UCSD-AML1 (cell line): ENCODE results near the gene PAQR7.

ENCODE experiments used
- DNase-seq: peaks from one replicate; lab custom pipeline; 2025; ENCODE audit not compliant: unreplicated experiment; lab: John Stamatoyannopoulos, UW

PAQR7 gene

DNA sequence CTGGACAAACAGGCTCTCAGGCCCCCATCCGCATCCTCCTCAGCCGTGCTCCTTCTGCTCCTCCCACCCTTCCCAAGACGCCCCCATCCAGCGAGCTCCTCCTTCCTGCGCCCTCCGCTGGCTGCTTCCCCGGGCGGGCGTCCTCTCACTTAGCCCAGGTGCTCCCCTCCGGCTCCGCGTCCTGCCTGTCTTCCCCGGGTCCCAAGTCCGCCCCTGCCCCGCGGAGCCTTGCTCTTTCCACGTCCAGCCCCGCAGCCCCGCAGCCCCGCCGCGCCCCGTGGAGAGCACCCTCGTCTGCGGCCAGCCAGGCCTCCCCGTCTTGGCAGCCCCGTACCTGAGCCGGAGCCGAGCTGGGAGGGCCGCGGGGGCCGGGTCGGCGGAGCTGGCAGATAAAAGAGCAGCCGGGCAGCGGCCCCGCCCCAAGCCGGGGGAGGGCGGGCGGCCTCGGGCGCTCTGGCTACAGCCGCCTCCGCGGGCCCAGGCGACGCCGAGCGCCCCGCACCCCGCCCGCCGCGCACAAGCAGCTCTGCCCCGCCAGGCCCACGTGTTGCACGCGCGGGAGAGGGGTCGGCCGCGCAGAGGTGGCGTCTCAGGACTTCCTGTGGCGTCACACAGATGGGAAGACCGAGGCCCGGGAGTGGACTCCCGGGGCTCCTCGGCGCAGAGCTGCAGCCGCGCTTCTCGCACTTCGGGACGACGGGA is at the start of gene PAQR7:
Gene PAQR7, minus strand, starts transcription at position 555 of the 702 bp plus-strand sequence. CDS start 11,869 bp downstream, outside the sequence.
- DNase-seq = peak; percentile 63

GRCh38 chr1:25924454-25924853 is 48.9 kb upstream of the PAQR7 start:
- DNase-seq = no peak

DNA sequence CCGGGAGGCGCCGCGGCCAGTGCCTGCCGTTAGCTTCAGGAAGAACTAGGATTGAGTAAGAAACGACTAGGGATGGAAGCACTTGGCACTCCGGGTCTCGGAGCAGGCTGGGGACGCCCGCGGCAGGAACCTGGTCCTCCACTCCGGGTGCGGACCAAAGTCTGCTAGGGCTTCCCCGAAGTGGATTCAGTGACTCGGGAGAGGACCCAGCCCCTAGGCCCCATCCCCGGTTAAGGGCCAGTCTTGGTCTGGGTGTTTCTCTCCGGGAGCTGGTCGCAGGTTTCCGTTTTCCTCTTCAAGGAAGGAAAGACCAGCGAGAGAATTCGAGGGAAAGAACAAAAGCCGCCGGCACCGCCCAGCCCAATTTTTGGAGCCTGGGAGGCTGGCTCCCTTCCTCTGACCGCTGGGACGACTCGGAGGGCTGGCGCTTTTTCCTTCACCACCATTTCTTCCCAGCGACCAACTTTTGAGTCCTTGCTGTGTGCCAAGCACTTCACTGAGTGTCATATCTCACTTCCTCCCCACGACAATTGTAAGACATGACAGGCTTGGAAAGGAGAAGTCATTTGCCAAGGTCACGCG is 47.6 kb upstream of the PAQR7 start:
- DNase-seq = peak; percentile 50

DNA sequence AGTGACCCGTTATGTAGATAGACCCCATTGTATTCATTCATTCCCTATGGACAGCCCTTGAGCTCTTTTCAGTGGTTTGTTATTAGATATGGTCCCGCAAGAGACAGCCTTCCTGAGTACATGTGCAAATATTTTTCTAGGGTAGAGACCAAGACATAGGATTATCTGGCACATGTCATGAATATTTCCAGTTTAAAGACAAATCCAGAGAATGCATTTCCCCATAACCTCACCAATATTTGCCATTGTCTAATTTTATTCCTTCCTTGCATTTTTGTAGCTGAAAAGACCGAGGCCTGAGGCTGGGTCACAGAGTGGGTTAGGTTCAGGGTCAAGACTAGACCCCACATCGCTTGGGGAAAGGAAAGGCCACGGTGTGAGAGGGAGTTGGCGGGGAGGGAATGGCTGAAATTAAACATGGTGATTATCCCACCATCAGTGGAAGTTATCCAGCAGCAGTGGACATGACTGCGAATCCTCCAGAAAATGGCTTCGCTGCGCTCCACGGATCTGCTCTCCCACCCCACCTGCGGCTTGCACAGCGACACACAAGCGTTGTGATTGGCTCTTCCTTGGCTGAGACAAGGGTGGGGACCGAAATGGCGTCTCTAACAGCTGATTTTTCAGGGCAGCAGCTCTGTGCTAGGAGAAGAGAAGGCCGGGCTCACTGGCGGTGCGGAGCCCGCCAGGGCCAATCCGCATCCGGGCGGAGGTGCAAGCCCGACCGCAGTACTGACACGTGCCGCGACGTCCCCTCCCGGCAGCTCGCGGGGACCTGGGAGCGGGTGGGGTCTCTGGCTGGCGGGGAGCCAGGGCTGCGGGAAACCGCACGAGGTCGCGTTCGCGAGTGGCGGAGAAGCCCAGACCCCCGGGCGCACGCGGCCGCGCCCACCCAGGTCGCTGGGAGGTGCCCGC is 46.8 kb upstream of the PAQR7 start:
- DNase-seq = peak; percentile 50

DNA sequence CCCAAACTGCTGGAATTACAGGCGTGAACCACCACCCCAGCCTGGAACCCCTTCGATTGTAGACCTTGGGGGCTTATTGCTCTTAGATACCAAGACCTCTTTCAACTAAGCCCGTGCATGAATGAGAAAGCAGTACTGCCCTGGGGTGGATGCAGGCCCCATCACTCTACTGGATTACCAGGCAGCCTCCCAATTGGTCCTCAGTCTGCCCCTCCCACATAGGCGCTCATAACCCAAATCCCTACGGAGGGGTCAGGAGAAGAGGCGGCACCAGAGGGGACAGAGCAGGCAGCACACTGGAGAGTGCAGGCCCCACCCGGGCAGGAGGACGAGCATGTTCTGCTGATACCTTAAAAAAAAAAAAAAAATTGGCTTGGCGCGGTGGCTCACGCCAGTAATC is 43.1 kb upstream of the PAQR7 start:
- DNase-seq = no peak

- DNase-seq = no peak
Observed at GRCh38 chr1:25917996-25918395, 42.5 kb upstream of the PAQR7 start.

DNA sequence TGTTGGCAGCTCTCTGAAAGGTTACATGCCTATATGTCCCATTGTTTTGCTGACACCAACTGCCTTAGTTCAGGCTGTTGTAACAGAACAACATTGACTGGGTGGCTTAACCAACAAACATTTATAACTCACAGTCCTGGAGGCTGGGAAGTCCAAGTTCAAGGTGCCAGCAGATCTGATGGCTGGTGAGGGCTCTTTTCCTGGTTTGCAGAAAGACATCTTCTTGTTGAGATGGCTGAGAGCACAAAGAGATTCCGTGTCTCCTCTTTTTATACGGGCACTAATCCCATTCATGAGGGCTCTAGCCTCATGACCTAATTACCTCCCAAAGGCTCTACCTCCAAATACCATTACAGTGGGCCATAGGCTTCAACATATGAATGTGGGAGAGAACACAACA is 41.0 kb upstream of the PAQR7 start:
- DNase-seq = no peak

DNA sequence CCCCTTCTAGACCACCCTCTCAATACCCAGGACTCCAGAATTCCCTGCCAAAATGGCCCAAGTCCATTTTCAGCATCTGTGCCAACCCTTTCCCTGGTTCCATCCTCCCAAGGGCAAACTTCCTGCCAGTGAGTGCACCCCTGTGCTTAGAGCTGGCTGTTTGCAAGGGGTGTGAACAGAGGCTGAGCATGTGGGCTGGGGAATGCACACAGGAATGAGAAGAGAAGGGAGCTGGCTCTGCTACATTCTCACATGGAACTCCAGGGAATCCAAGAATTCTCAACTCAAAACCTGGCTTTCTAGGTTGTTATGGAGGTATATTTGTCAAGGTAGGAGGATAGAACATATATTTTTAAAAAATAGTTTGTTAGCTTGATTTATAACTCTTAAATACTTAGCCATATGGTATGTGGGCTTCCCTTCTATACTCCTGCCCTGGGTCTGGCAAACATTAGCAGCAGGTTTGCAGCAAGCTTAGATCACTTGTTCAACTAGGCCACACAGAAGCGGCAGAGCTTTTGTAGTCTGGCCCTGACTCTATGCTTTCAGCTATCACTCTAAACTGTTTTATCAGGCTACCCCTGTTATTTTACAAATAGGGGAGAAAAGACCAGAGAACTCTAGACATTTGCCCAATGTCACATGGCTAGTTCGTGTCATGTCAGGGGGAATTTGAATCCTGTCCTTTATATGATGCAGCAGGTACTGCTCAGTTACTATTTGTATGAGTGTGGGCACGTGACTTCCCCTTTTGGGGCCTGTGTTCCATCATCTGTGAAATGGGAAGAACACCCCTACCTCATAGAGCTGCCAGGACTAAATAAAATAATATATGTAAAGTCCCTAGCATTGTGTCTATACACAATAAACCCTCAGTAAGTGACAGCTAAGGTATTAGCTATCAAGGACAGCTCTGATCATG is 38.8 kb upstream of the PAQR7 start:
- no peak for DNase-seq

DNA sequence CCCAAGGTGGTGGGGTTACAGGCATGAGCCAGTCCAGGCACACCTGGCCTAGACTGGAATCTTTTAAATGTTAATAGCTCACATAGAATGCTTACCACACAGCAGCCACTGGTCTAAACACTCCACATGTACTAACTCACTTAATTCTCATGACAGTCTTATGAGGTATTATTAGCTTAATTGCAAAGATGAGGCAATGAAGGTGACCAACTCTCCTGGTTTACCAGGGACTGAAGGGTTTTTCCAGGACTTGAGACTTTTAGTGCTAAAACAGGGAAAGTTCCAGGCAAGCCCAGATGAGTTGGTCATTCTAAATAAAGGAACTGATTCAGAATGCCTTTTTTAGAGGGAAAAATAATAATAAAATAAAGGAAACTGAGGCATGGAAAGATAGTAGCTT is 37.7 kb upstream of the PAQR7 start:
- no peak for DNase-seq

GRCh38 chr1:25912076-25912831 is 36.7 kb upstream of the PAQR7 start:
- DNase-seq = no peak

DNA sequence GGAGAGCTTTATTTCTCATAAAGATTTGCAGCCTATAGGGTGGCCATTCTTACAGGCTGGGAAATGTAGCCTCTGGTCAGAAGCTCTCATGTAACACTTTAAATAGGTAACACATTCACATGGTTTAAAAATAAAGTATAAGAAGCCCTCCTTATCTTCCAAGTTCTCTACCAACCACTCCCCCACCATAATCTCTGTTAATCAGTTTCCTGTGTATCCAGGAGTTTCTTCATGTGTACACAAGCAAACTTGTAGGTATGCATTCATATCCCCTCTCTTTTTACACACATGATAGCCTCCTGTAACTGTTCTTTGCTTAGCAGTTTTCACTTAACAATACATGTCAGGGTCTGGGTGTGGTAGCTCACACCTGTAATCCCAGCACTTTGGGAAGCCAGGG is 35.7 kb upstream of the PAQR7 start:
- DNase-seq = no peak

DNA sequence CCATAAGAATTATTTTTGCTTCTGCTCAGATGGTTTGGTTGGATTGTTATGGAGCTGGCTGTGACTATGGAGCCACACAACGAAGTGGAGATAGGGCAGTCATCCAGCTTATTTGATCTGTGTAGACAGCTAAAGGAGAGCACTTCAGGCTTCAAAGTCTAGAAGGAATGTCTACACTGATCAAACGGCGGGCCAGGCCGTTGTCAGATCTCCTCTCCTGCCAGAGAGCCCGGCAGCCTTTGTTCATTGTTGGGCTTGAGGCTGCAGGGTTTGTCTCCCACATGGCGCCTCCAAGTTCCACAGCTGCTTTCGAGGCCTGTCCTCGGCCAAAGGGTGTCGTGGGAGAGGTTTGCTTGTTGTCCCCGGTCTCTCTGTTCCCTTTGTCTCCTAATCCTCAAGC is 33.5 kb upstream of the PAQR7 start:
- no peak for DNase-seq

DNA sequence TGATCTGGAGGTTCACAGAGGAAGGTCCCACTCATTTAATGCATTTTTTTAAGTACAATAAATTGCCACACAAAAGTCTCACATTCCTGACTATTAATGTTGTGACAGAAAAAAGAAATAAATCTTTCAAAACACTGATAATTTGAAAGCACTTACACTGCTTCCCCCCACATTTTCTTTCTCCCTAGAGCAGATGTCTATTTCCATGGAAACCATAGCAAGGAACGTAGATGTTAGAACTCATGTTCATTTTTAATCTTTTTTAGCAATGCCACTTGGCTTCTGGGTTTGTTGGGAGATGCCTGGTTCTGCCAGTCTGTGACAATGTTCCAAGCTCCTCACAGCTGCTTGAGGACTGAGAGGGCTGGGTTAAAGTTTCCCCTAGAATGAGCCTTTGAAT is 32.7 kb upstream of the PAQR7 start:
- DNase-seq = no peak

DNA sequence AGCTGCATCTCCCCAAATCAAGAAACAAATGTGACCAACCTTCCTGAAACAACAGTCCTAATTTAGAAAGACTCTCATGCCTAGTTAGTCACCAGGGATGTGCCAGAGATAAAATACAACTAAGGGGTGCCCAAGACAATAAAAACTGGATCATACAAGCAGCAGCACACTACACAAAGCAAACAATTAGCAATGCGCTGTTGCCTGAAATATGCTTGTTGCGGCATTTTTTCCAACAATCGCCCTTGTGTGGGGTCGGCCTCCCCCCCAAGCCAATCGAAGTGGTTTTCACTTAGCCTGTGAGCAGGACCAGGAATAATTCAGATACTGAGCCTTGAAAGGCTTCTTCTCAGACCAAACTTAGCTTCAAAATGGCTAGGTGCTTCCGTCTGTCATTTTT is 32.1 kb upstream of the PAQR7 start:
- no peak for DNase-seq

DNA sequence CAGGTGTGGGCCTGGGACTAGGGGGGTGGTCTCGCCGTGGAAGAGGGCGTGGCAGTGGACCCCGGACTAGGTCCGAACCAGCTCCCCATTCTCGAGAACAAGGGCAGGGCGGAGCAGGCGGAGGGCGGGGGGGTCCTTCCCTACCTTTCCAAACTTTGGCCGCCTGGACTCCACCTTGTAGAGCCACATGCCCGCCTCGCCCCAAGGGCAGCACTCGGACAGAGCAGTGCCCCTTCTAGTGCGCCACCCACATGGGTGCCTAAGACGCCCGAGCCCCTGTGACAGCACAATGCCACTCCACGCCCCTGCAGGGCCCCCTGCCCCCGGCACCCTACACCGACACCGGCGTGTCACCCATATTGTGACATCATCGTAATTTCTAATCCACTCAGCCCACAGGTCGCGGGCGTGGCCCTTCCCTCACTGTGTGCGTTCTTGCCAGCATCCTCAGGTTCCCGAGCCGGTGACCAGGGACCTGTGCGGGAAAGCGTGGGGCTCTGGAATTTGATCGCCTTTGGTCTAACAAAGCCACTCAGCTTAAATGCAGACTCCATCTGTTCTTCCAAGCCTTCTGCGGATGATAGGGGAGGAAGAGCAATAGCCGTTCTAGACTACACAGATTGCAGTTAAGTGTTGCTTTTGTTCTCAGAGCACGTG is 31.3 kb upstream of the PAQR7 start:
- DNase-seq = no peak

GRCh38 chr1:25905680-25906643 is 30.5 kb upstream of the PAQR7 start, which contains the start of gene STMN1:
STMN1 (minus strand) TSS chr1:25906419; CDS start chr1:25904676, 1,743 bp downstream.
- peak; percentile 88 for DNase-seq

GRCh38 chr1:25904943-25905679 is 29.6 kb upstream of the PAQR7 start:
- peak; percentile 91 for DNase-seq

DNA sequence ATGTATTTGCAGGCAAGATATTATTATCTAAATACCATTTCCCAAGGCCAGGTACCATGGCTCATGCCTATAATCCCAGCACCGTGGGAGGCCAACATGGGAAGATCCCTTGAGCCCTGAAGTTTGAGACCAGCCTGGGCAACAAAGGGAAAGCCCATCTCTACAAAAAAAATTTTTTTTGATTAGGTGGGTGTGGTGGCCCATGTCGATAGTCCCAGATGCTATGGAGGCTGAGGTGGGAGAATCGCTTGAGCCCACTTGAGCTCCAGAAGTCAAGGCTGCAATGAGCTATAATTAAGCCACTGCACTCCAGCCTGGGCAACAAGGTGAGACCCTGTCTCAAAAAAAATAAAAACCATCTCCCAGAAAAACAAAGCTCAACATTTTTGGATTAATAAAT is 28.5 kb upstream of the PAQR7 start:
- DNase-seq = no peak
